RWPE1 (cell line): Measurements from ENCODE around the gene GRK4.

Experiments used
- CTCF ChIA-PET: fragments of 350-600 bp; sonication (Branson Sonifier 250); formaldehyde crosslinking; extraction: SDS; loops from one replicate; lab custom pipeline; 2021; lab: Yijun Ruan, JAX
- POLR2A ChIA-PET: fragments of 400-600 bp; formaldehyde crosslinking; extraction: SDS; loops from one replicate; lab custom pipeline; 2020; ENCODE audit warnings: antibody characterized with exemption; ENCODE audit not compliant: low non-redundant PET; lab: Yijun Ruan, JAX
- DNase-seq: peaks from one replicate; pipeline ENCODE4 v3.0.0; 2012; ENCODE audit warnings: low spot score
- H3K27ac ChIP-seq: fragments of 450-650 bp; 2 replicates; pipeline ENCODE4 v1.5.1; 2017
- TF ChIP-seq, protein P1 (sequence below): fragments of 450-650 bp; conservative IDR thresholded peaks from 2 replicates; pipeline ENCODE4 v1.5.1; 2017; ENCODE audit warnings: low read depth, mild to moderate bottlenecking

GRK4 gene

DNA sequence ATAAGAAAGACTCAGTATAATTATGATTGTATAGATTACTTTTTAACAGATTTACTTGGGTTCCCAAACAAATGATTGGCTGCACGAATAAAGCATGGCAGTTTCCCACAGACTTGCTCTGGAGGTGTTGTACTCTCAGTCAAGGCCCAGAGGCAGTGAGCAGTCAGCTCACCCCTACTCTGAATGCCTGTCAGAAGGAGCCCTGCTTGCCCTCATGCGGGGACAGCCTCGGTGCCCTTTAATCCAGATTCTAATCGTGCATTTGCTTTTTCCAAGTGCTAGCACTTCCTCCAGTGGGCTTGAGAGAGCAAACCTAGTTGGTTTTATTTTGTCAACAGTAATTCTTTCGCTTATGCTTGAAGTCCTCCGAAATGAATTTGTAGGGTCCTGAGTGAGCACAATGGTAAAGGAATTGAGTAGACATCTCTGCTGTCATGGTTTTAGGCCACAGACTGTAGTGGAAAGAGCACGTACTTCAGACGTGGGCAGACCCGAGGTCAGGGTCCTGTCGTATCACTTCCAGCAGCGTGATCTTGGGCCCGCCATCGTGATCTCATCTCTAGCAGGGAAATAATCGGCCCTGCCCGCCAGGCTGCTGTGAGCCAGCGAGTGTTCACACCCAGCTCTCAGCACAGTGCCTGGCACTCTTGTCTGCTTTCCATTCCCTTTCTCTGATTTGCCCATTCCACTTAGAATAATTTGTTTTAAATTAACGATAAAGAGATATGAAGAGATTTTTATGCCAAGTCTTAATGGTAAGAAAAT, 48.3 kb downstream of the GRK4 start:
- DNase-seq: no peak
- ChIA-PET POLR2A (no interaction called here), CTCF (no interaction called here)
- TF ChIP-seq, protein P1, sequence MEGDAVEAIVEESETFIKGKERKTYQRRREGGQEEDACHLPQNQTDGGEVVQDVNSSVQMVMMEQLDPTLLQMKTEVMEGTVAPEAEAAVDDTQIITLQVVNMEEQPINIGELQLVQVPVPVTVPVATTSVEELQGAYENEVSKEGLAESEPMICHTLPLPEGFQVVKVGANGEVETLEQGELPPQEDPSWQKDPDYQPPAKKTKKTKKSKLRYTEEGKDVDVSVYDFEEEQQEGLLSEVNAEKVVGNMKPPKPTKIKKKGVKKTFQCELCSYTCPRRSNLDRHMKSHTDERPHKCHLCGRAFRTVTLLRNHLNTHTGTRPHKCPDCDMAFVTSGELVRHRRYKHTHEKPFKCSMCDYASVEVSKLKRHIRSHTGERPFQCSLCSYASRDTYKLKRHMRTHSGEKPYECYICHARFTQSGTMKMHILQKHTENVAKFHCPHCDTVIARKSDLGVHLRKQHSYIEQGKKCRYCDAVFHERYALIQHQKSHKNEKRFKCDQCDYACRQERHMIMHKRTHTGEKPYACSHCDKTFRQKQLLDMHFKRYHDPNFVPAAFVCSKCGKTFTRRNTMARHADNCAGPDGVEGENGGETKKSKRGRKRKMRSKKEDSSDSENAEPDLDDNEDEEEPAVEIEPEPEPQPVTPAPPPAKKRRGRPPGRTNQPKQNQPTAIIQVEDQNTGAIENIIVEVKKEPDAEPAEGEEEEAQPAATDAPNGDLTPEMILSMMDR: no peak
- peak overlapping the region; percentile 76 for H3K27ac ChIP-seq

DNA sequence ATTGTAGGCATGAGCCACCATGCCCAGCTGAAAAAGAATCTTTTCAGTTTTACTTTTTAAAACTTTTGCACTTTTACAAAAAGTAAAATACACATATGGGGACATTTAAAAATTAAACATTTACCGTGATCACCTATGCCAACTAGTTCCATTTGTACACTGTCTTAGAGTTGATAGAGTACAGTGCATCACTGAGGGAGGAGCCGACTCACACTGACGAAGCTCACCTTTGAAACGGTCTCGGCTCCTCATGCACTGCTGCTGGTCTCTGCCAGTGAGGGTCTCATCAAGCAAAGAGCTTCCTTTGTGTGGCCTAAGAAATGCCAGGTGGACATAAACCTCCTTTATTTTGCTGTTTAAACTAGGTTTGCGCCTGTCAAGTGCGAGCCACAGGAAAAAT, 50.0 kb downstream of the GRK4 start:
- H3K27ac ChIP-seq: no peak overlapping the region
- ChIA-PET CTCF (interaction anchor here (0.7 to 0.8 kb wide), 2 partner anchors 18 to 24 kb away, joined by 3 to 4 read pairs; no protein-coding TSS in a partner anchor), POLR2A (no interaction called here)
- TF ChIP-seq, protein P1: no peak
- no peak for DNase-seq

DNA sequence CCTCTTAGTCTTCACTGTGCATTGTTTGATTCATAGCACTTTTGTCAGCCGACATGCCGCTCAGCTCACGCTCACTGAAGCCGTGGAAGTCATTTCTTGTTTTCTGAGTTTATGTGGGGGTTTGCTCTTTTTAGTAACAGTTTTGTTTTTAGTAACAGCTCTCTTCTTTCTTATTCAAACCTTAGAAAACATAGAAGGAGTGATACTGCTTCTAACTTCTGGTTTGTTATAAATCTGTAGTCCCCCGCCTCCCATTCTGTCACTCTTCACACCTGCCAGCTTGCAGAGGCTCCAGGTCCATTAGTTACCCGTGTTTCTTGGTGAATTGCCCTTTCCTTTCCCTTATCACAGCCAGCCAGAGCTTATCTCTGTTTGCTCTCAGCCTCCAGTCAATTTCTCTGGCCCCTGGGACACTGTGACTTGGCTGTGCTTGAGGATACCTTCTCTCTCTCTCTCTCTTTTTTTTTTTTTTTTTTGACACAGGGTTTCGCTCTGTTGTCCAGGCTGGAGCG, 50.5 kb downstream of the GRK4 start:
- DNase-seq: no peak
- TF ChIP-seq, protein P1: no peak
- H3K27ac ChIP-seq: no peak overlapping the region
- ChIA-PET CTCF (no interaction called here), POLR2A (no interaction called here)

DNA sequence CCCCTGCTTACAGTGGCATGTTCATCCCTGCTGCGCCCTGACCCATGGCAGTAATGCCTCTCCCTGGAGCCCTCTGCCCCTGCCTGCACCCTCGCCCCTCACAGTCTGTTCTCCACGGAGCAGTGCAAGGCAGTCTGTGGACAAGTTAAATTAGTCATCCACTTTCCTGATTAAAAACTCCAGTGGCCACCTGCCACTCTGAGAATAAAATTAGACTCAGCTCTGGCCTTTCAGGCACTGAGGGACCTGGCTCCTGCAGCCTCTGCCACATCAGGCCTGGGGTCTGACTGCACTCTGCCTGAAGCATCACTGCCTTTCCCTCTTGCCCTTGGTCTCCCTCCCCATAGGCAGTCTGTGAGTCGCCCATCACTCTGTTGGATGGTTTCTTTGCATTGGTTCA, 53.6 kb downstream of the GRK4 start:
- no peak for DNase-seq
- CTCF ChIA-PET: no interaction called here
- no peak overlapping the region for H3K27ac ChIP-seq
- TF ChIP-seq, protein P1: no peak
- POLR2A ChIA-PET: no interaction called here

DNA sequence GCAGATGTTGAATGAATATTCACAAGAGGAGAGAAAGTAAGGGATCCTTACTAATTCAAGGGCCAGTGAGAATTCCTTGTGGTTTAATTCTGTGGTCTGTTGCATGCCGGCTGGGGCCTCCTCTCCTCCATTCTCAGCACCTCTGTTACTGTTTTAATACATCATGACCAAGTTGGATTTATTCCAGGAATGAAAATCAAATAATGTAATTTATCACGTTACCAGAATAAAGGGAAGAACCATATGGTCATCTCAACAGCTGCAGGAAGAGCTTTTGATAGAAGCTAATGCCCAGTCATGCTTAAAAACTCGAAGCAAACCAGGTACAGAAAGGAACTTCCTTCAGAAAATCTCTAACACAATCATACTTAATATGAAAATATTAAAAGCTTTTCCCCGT, 54.1 kb downstream of the GRK4 start:
- POLR2A ChIA-PET: no interaction called here
- TF ChIP-seq, protein P1: no peak
- CTCF ChIA-PET: interaction anchor here (0.6 kb wide), 1 partner anchor 525 kb away, joined by 4 read pairs; no protein-coding TSS in a partner anchor
- no peak overlapping the region for H3K27ac ChIP-seq
- no peak for DNase-seq

DNA sequence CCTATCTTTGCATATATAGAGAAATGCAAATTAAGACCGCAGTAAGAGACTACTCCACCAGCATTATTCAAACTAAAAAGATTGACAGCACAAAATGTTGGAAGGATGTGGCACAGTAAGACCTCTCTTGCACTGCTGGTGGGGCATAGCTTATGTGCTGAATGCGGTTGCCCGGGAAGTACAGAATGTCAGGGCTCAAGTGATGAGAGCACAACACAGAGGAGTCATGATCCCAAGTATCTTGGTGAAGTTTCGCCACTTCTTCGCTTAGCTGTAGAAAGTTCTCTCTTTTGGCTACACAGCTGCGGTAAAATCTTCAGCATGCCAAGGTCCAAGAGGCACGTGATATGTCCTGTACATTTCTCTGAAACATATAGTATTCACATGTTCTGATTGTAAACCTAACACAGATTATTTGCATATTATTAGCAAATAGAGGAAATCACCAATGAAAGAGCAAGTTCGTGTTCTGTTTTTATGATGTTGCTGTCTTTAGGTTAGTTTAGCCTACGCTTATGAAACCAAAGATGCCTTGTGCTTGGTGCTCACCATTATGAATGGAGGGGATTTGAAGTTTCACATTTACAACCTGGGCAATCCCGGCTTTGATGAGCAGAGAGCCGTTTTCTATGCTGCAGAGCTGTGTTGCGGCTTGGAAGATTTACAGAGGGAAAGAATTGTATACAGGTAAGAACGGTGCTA, 55.9 kb downstream of the GRK4 start:
- no peak overlapping the region for H3K27ac ChIP-seq
- CTCF ChIA-PET: no interaction called here
- POLR2A ChIA-PET: no interaction called here
- DNase-seq: no peak
- TF ChIP-seq, protein P1: no peak
